Neural crest cell (in vitro differentiated cells): ENCODE results near the gene NT5M. TPM values are rescaled to one million over a fixed set of nuclear protein-coding genes. Genes with fewer than 3 reads are reported as not detected.

Experiments
- DNase-seq: peaks from one replicate; pipeline ENCODE4 v3.0.0; 2021; ENCODE audit warnings: low read depth, mixed read lengths, low spot score
- H3K27ac Mint-ChIP-seq: one replicate; pipeline ENCODE4 v1.8.0; 2021; ENCODE audit warnings: mild to moderate bottlenecking, mixed read lengths; ENCODE audit not compliant: unreplicated experiment
- H3K27me3 Mint-ChIP-seq: 2 replicates; pipeline ENCODE4 v1.8.0; 2021; ENCODE audit warnings: low read depth, mild to moderate bottlenecking, mixed read lengths
- H3K36me3 Mint-ChIP-seq: 2 replicates; pipeline ENCODE4 v1.8.0; 2021; ENCODE audit warnings: low read depth, mild to moderate bottlenecking, mixed read lengths
- H3K4me1 Mint-ChIP-seq: 2 replicates; pipeline ENCODE4 v1.8.0; 2021; ENCODE audit warnings: mixed read lengths
- H3K4me3 Mint-ChIP-seq: one replicate; pipeline ENCODE4 v1.8.0; 2021; ENCODE audit warnings: mild to moderate bottlenecking, mixed read lengths
- H3K9me3 Mint-ChIP-seq: 2 replicates; pipeline ENCODE4 v1.8.0; 2021; ENCODE audit warnings: mixed read lengths
- total RNA-seq: library from RNA; stranded (reverse); gene quantifications from 2 replicates; pipeline ENCODE4 v1.2.1, GENCODE V29; 2021
- TF ChIP-seq, protein P1 (sequence below): fragments of 200-600 bp; sonication (generic); conservative IDR thresholded peaks from 2 replicates; pipeline ENCODE4 v1.5.0; 2021; ENCODE audit warnings: antibody characterized with exemption, mild to moderate bottlenecking

NT5M gene
- total RNA-seq, 1 donor from 2014 or later = 10.3 TPM

- H3K27me3 Mint-ChIP-seq = no peaks in the 10 kb centered on the region
- H3K4me1 Mint-ChIP-seq = peaks cover 11% of the 10 kb centered on the region
- H3K4me3 Mint-ChIP-seq = no peak overlapping the region
- no peak overlapping the region for H3K27ac Mint-ChIP-seq
- DNase-seq = no peak
- TF ChIP-seq, protein P1, sequence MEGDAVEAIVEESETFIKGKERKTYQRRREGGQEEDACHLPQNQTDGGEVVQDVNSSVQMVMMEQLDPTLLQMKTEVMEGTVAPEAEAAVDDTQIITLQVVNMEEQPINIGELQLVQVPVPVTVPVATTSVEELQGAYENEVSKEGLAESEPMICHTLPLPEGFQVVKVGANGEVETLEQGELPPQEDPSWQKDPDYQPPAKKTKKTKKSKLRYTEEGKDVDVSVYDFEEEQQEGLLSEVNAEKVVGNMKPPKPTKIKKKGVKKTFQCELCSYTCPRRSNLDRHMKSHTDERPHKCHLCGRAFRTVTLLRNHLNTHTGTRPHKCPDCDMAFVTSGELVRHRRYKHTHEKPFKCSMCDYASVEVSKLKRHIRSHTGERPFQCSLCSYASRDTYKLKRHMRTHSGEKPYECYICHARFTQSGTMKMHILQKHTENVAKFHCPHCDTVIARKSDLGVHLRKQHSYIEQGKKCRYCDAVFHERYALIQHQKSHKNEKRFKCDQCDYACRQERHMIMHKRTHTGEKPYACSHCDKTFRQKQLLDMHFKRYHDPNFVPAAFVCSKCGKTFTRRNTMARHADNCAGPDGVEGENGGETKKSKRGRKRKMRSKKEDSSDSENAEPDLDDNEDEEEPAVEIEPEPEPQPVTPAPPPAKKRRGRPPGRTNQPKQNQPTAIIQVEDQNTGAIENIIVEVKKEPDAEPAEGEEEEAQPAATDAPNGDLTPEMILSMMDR = no peak
- no peaks in the 10 kb centered on the region for H3K36me3 Mint-ChIP-seq
- no peaks in the 10 kb centered on the region for H3K9me3 Mint-ChIP-seq
Observed at GRCh38 chr17:17352836-17353624, 49.9 kb downstream of the NT5M start.

DNA sequence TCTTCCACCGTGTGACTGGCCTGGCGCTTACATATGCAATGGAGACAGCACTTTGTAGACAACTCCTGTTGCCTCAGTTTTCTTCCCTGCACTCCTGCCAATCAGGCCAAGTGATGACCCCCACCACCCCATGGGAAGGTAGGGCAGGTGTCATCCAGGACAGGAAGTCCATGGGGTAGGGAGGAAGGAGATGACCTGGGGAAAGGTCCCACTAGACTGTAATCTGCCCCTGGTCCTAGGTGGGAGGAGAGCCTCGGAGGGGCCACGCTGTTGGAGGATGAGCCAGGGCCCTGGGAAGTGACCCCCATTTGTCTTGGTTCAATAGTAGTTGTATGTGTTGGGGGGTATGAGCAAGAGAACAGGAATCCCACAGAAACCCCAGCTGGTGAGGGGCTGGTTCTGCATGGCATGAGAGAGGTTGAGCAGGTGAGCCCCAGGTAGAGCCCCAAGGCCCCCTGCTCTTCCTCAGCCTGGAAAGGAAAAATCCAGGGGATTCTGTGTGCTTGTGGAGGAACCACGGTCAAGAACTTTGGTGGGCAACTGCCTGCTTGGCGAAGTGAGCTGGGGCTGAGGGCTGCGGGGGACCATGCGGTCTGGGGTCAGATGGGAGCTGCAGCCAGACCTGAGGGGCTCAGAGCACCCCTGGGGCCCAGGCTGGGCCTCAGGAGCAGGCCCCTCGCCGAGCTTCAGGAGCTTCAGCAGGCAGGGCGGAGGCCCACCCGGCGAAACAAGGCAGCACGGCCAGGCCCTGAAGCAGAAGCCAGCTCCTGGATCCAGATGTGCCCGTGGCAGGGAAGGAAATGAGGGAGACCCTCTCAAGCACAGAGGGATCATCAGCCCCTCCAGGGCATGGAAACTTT, 50.7 kb downstream of the NT5M start:
- peak overlapping the region; percentile 29 for H3K27ac Mint-ChIP-seq

DNA sequence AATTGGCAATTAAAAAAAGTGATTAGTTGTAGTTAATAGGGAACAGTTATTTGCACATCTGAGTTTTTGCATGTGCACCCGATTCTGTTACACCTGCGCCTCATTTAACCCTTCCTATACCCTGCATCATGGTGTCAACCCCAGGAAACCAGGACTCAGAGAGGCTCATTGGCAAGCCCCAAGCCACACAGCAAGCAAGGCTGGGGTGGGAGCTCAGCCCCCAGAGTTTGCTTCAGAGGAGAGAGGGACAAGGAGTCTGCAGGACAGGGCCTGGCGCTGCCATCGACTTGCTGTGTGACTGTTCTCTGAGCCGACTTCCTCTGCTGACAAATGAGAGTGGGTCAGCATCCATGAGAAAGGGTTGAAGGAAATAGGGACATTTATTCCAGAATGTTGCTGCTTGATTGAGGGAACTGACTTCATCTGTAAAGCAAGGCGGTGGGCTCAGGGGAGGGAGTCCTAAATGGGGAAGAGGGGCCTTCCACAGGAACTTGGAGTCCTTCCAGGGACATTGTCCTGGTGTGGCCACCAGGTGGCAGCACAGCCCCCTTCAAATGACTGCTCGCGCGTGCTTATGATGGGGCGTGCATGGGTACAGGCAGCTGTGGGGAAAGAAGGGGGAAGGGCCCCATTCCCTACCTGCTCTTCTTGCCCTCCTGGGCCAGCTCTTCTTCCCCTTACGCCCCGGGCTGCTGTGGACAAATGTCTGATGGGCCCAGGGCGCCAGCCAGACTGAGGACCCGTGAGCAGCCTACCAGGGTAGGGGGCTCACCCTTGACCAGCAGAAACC, 51.6 kb downstream of the NT5M start:
- Mint-ChIP-seq H3K27me3 (no peaks in the 10 kb centered on the region), H3K27ac (no peak overlapping the region), H3K36me3 (peaks cover 2% of the 10 kb centered on the region), H3K4me3 (no peak overlapping the region), H3K4me1 (peaks cover 11% of the 10 kb centered on the region), H3K9me3 (peaks cover 5% of the 10 kb centered on the region)
- peak; percentile 80 for DNase-seq
- TF ChIP-seq, protein P1 = peak; percentile 91

More for the DNA sequence above, 50.7 kb downstream of the NT5M start:
- H3K27me3 Mint-ChIP-seq = no peaks in the 10 kb centered on the region
- peaks cover 2% of the 10 kb centered on the region for H3K36me3 Mint-ChIP-seq
- peaks cover 11% of the 10 kb centered on the region for H3K4me1 Mint-ChIP-seq
- H3K9me3 Mint-ChIP-seq = peaks cover 3% of the 10 kb centered on the region
- H3K4me3 Mint-ChIP-seq = no peak overlapping the region
- no peak for DNase-seq
- TF ChIP-seq, protein P1 = no peak

GRCh38 chr17:17355426-17355825, 52.3 kb downstream of the NT5M start:
- Mint-ChIP-seq H3K36me3 (peaks cover 2% of the 10 kb centered on the region), H3K4me3 (no peak overlapping the region), H3K4me1 (peaks cover 11% of the 10 kb centered on the region), H3K27me3 (no peaks in the 10 kb centered on the region), H3K9me3 (peaks cover 5% of the 10 kb centered on the region), H3K27ac (no peak overlapping the region)
- TF ChIP-seq, protein P1 = no peak
- no peak for DNase-seq
